Superior temporal gyrus (tissue), 1 donor: Measurements from ENCODE around the gene AKT3.
"Not testable (repeated sequence)": the region's sequence is repeated elsewhere in the genome, so short reads cannot be mapped to it uniquely, and the experiment has no call there.

Source experiments
- DNase-seq: peaks from one replicate; pipeline ENCODE4 v3.0.0-alpha.2; 2016; ENCODE audit errors: extremely low spot score

Gene AKT3

DNA sequence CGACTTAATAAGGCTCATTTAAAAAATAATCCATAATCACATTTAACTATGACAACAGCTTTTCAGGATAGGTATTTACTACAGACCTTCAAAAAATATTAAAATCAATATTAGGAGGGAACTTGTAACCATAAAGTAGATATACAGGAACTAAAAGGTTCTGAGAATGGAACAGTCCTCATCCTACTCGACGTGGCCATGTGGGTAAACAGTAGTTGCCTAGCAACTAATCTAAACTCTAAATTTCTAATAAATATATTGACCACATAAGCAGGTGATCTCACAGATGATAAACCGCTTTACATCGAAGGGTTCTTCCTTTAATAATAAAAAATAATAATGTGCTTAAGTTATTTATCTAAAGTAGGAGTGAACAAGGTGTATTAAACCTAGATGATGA is 7.9 kb downstream of the AKT3 start:
- no peak for DNase-seq

DNA sequence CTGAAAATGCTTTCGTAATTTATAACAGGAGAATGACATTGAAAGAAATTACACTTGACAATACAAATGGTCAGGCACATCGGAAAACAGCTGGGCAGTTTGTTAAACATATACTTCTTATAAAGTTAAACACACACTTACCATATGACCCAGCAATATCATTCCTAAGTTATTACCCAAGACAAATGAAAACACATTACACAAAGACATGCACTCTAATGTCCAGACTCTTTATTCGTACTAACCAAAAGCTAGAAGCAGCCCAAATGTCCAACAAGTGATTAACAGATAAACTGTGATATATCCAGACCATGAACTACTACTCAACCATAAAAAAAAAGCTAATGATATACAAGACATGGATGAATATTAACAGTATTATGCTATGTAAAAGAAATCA is 8.5 kb downstream of the AKT3 start:
- DNase-seq = no peak

DNA sequence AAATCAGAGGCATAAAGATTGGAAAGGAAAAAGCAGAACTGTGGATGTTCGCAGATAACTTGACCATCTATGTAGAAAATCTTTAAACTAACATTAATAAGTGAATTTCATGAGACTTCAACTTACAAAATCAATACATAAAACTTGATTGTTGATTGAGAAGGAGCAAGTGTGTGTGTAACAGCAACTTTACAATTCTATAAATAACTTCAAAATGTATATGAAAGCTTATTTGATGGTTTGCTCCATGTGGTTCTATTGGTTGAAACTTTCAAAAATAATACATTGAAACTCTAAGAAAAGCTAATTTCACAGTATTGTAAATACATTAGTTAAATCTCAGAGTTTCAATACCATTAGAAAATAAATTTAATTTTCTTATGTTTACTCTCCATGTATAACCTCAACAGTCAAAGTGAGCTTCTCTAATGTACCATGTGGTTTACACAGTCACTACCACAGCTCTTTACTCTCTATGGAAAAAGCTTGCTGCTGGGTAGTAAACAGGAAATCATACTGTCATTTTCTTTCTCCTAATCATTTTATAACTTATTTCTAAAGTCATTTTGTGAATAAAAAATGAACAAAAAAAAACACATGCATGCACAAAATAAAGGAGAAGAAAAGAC is 12.0 kb downstream of the AKT3 start:
- DNase-seq = no peak

DNA sequence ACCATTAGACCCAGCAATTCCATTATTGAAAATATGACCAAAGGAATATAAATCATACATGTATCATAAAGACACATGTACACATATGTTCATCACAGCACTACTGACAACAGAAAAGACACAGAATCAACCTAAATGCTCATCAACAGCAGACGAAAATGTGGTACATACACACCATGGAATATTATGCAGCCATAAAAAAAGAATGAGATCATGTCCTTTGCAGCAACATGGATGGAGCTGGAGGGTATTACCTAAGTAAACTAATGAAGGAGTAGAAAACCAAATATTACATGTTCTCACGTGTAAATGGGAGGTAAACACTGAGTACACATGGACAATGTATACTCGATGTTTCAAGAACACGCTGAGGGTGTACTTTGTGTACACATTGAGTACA is 15.9 kb downstream of the AKT3 start:
- DNase-seq = no peak

DNA sequence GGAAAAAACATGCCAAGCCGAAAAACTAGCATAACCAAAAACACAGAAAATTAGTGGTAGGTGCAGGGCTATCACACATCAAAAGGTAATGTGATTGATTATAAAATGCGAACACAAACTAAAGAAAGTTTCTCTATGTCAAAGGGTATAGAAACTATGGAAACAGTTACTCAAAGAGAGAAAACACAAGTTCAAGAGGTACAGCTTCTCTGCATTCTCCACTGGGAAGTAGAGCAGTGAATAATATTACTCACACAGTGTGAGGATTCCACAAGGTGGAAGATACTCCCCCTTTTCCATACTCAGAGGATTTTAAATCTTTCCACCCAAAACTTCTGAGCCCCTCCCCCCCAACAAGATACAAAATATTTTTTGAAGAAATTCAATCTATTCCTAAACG is 18.6 kb downstream of the AKT3 start:
- DNase-seq = no peak

DNA sequence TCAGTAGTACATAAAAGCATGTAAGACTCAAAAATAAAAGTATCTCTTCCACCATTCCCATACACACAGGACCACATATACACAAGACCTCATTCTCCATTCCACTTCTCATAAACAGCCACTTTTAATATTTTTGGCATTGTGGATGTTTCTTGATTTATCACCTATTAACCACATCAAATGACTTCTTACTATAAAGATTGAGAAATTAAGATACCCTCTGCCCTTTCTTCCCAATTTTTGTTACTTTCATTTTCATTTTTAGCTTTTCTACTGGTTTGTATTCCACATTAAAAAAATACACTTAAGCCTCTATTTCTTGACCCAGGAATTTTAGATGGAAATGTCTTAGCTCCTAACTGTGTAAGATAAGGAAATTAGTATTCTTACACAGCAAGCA is 22.8 kb downstream of the AKT3 start:
- no peak for DNase-seq

DNA sequence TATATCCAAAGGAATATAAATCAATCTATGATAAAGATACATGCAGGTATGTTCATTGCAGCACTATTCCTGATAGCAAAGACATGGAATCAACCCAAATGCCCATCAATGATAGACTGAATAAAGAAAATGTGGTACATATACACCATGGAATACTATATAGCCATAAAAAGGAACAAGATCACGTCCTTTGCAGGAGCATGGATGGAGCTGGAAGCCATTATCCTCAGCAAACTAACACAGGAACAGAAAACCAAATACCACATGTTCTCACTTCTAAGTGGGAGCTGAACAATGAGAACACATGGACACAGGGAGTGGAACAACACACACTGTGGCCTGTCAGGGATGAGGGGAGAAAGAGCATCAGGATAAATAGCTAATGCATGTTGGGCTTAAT is 25.1 kb downstream of the AKT3 start:
- not testable (repeated sequence) for DNase-seq

DNA sequence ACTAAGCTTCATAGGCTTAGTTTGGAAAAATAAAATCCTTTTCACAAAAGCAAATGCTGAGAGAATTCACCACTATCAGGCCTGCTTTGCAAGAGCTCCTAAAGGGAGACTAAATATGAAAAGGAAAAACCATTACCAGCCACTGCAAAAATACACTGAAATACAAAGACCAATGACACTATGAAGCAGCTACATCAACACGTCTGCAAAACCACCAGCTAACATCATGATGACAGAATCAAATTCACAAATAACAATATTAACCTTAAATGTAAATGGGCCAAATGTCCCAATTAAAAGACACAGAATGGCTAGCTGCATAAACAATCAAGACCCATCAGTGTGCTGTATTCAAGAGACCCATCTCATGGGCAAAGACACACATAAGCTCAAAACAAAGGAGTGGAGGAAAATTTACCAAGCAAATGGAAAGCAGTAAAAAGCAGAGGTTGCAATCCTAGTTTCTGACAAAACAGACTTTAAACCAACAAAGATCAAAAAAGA is 28.8 kb downstream of the AKT3 start:
- no peak for DNase-seq

DNA sequence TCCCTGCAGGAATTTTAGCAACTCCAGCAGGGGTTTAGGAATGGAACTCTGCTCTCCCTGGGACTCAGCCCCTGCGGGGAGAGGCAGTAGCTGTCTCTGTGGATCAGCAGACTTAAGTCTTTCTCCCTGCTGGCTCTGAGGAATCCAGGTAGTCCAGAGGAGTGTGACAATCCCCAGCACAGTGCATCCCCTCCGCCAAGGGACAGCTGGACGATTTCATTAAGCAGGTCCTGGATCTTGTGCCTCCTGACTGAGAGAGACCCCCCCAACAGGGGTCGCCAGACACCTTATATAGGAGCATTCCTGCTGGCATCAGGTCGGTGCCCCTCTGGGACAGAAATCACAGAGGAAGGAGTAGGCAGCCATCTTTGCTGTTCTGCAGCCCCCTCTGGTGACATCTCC is 30.6 kb downstream of the AKT3 start:
- DNase-seq = no peak

DNA sequence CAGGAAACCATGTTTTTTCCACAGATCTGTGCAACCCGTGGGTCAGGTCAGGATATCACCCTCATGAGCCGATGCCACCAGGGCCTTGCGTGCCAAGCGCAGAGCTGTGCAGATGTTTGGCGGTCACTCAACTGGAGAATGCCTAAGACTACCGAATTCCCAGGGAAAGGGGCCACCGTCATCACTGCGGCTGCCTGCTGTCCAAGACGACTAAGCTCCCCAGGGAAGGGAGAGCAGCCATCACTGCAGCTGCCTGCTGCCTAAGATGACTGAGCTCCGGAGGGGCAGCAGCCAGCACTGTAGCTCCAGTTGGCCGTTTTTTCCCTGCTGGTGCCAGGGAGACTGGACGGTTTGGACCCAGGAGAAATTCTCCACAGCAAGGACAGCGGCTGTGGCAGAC is 31.1 kb downstream of the AKT3 start:
- DNase-seq = no peak

DNA sequence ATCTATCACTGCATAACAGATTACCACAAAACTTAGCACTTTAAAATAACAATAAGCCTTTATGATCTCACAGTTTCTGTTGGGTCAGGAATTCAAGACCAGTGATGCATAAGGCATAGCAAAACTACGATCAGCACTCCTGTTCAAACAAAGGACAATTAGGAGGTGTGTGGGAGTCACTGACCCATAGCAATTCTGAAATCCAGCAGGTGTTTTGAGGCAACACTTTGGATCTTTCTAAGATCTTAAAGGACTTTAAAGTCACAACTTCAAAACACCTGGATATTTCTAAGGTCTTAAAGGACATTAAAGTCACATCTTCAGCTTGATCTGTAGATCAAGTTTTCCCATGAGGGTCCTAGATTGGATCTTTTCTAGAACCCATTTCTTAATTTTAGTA is 35.3 kb downstream of the AKT3 start:
- DNase-seq = no peak

DNA sequence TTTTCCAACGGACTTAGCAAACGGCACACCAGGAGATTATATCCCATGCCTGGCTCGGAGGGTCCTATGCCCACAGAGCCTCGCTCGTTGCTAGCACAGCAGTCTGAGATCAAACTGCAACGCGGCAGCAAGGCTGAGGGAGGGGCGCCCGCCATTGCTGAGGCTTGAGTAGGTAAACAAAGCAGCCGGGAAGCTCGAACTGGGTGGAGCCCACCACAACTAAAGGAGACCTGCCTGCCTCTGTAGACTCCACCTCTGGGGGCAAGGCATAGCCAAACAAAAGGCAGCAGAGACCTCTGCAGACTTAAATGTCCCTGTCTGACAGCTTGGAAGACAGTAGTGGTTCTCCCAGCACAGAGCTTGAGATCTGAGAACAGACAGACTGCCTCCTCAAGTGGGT is 42.7 kb downstream of the AKT3 start:
- not testable (repeated sequence) for DNase-seq

DNA sequence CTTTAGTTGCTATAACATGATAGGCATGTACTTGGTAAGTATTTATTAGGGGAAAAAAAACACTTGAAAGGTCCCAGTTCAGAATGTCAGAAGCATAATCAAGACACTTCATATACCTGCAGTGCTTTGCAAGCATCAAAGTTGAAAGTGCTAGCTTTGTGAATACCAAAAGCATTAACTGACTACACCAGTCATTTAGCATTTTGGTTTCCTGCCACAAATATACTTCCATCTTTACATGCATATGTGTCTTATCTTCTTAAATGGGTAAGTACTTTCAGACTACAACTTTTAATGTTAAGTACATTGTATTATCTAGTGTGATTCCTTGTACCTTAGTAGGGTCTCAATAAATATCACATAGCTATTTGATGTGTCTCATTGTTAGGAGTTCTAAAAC is 43.7 kb downstream of the AKT3 start:
- DNase-seq = no peak

DNA sequence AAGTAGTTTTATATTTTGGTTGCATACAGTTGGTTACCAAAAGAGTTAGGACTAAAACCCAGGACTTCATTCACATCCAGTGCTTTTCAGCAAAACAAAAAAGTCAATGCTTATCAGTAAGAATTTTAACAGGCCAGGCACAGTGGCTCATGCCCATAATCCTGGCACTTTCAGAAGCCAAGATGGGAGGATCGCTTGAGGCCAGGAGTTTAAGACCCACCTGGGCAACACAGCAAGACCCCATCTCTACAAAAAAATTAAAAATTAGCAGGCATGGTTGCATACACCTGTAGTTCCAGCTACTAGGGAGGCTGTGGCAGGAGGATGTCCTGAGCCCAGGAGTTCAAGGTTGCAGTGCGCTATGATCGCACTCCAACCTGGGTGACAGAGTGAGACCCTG is 47.3 kb downstream of the AKT3 start:
- no peak for DNase-seq

DNA sequence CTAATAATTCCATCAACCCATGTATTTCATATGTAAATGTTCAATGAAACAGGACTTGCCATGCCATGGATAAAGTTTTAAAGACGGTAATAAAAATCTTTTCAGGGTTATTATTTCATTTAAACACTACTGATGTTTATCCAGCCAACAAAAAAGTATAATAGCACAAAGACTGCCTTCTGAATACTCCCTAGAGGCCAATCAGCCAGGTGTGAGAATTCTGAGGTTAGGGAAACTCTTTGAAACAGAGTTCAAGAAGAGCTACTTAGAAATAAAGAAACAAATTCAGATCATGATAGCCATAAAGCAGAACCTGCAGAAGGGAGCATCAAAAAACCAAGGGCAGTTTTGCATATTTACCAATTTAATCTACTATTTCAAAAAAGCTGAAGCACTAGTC is 48.7 kb downstream of the AKT3 start:
- DNase-seq = no peak

DNA sequence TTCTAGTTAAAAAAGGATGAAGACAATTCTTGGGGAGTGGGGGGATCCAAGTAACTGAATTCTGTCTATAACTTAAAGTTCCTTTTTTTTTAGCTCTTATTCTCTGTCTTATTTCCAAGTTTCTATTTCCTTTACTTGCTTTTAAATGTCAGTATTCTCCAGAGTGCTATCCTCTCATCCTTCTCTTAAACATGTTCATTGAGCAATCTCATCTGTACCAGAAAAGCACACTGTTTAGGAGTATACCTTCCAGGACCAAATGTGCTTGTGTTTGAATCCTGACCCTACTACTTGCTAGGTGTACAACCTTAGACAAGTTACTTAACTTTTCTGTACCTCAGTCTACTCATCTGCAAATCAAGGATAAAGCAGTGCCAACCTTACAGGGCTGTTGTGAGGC is 50.1 kb downstream of the AKT3 start:
- DNase-seq = no peak

DNA sequence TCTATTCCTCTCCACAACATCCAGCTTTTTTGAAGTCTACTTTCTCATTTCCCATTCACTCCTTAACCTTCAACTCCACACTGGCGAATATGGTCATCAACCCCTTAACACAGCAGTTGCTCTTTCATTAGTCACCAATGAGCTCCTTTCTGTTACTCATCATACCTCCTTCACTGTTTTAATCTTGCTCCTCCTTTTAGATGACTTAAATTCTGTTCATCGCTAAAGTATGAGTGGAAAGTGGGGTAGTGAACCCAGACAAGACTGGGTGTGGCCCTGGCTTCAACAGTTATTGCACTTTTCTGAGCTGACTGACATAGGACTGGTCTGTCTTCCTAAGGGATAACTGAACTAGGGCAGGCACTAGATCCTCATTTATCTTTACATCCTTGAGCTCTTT is 51.3 kb downstream of the AKT3 start:
- DNase-seq = no peak

DNA sequence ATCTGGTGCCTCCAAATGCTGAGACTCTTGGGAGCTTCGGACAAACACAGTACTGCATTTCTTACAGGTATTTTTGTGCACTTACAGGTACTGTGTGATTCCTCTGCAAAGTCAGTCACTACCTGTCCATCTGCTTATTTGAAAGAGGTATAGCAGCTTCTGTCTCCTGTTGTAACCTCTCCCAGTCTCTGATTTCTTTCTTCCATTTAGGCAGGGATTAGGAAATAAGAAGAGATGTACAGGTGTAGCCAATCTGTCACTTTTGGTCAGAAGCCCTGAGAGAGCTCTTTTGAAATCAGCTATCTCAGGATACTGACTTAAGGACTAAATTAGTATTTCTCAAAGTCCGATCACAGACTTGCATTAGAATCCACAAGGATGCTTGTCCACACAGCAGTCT is 54.0 kb downstream of the AKT3 start:
- DNase-seq = no peak

DNA sequence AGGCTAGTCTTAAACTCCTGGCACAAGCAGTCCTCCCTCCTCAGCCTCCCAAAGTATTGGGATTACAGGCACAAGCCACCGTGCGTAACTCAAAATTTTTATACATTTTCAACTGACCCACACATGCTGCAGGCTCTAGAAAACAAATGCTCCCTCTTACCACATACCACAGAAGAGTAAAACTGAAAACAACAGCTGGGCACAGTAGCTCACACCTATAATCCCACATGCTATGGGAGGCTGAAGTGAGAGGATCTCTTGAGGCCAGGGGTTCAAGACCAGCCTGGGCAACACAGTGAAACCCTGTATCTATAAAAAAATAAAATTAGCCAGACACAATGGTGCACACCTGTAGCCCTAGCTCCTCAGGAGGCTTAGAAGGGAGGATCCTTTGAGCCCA is 56.7 kb downstream of the AKT3 start:
- no peak for DNase-seq

DNA sequence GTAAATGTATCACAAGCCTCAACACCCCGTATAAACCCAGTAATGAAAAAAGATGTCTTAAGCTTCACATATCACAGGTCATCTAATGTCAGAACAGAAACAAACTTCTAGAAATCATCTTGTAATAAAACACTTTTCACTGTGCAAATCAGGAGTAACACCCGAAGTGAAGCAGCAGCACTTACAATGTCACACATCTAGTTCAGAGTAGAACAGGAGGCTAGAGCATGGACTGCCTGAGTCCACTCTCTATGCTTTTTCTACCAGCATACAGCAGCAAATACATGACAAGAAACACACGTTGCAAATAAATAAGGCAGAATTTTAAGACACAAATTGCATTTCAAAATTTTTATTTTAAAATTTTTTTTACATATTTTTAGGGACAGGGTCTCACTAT is 57.2 kb downstream of the AKT3 start:
- no peak for DNase-seq

DNA sequence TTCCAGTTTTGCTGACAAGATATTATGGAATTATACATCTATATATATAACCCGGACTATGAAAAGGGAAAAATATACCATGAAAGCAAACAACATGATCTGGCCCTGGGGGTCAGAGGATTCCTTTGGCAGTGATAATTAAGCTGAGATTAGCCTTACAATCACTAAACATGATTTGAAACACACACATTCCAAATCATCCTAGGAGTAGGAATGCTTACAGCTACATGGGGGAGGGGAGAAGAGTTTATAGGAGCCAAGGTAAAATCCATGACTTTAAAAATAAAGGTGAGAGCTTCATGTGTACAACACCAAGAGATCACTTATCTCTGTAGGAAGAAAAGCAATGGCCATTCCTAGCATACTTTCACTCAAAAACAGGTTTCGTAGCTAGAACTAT is 57.6 kb downstream of the AKT3 start:
- DNase-seq = no peak

DNA sequence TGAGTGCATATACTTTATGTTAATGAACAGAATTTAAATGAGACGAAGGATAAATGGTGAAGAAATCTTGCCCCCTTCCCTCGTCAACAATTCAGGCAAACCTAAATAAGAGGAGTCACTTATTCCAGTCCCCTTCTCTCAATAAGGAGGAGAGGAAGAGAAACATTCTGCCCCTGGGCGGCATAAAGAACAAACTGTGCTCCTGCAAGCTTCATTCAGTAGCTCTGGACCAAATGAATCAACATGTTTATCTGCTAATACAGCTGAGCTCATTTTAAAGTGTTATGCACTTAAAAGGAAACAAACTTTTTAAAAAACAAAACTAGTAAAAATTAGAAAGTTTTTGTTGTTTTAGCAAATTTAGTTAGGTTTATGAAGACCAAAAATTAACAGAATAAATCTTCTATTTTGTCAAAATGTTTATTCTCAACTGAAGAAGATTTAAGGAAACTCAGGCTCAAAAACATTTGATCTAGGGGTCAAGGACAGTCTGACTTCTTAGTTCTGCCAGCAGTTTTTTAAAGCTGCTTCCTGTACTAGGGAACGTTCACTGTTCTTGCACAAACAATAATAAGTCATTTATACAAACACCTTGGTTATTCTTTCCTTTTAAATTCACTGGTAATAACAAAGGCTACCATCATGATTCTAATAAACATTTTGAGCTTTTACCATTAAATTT is 58.3 kb downstream of the AKT3 start:
- peak; percentile 53 for DNase-seq

DNA sequence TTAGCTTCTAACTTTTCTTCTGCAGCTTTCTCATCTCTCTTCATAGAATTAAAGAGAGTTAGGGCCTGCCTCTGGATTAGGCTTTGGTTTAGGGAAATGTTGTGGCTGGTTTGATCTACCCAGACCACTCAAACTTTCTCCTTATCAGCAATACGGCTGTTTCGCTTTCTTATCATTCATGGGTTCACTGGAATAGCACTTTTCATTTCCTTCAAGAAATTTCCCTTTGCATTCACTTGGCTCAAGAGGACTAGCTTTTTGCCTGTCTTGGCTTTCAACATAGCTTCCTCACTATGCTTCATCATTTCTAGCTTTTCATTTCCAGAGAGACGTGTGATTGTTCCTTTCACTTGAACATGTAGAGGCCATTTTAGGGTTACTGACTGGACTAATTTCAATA is 59.6 kb downstream of the AKT3 start:
- DNase-seq = no peak

DNA sequence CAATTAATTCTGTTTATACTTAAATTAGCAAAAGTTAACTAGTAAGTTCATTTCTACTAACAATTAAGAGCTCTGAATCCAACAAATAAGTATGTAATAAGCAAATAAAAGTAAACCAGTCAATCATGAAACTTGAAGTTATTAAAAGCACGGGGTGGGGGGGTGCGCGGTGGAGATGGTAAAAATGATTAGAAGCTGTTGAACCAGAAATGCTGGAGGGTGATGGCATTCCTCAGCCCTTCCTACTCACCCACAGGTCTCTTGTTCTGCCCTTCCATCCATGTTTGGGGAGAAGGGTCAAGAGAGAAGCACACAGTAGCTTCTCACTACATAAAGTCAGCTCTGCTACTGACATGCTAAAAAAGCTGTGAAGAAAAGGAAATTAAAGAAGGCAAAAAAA is 63.5 kb downstream of the AKT3 start:
- no peak for DNase-seq
